NCI-H187 (cell line): ENCODE measurements around the gene CX3CR1.
"Not testable (repeated sequence)": the region's sequence is repeated elsewhere in the genome, so short reads cannot be mapped to it uniquely, and the experiment has no call there.

Experiments used
- DNase-seq, 2 experiments: peaks; one replicate each; lab custom pipeline; 2025; lab: John Stamatoyannopoulos, UW

Gene CX3CR1

DNA sequence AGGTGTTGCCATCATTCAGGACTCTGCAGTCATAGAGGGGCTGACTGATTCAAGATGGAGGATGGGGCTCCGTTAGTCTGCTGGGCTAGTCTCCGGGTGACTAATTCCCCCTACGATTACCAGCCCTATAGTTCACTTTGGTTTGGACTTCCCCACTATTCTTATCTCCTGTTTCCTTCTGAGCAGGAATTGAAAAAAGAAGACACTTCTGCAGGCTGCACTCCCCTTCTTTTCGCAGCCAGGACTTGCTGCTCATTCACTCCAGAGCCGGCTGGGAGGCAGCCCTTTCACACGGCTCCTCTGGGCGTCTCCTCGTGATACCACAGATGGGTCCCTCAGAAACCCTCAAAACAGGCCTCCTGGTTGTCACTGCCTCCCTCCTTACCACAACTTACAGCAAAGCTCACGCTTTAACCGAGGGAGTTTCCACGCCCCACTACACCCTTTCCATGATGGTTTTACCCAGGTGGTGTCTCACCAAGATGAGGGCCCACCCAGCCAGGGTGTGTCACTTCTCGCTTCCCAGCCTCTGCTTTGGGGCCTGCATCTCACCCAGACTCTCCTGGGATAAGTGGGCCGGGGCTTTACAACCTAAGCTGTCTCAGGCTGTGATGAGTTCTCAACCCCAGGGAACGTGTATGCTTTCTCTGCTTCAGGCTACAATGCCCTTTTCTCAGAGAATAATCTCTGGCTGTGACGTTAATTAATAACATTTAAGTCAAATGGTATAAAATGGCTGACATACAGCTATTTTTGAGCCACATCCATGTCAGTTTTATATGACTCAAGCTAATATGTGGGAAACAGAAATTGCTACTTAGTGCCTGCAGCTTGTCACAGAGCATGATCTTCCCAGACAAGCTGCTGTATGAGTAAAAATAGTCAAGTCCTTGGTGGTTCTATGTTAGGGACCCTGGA lies 11.9 kb downstream of the CX3CR1 start:
- no peak for DNase-seq

DNA sequence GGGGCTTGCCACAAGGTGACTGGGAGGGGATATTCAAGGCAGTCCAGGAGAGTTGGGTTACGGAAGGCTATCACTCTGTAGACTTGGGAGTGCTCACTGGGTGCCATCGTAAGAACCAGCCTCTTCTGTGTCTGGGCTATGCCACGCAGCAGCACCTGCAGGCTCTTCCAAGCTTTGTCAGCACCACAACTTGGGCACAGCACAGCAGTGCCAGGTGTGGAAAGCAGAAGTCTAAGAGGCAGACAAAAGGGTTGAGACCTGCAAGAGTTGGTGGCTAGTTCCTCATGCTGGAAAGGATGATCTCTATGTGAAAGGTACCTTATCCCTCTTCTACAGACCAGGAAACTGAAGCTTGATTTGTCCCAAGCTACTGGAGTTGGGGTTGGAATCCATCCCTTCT lies 15.8 kb downstream of the CX3CR1 start:
- no peak for DNase-seq

DNA sequence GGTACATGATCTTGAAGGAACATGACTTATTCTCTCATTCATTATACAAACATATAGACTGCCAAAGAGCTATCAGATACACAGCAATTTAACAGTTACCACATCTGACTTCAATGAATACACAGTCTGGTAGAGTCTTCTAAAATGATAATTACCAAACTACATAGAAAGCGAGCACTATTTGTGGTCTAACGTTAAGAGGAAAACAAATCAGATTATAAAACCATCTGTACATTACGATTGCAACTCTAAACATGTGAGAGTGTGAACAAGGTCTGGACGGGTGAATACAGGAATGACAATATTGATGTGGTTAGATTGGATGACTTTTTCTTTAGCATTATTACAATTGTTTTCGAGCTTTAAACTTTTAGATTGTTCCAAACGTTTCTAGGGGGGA lies 16.3 kb downstream of the CX3CR1 start:
- DNase-seq, result no peak

GRCh38 chr3:39262846-39263245 lies 17.0 kb downstream of the CX3CR1 start:
- DNase-seq, result no peak

GRCh38 chr3:39261726-39262125 lies 18.1 kb downstream of the CX3CR1 start:
- DNase-seq, result no peak

DNA sequence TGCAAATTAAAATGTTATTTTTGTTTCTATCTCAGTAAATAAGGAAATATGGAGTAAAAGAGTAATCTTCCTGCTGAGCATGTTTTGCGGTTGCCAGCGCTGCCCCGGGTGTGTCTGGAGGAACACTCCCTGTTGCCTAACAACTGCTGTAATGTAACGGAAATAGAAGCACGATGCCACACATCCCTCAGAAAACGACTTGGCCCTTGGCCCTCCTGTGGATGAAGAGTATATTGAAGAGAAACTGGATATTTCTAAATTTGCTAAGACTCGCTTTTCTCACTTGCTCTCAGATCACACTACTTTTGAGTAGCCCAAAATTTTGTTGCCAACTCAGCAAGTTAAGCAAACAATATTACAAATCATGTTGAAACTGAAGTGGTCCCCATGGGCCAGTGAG lies 18.9 kb downstream of the CX3CR1 start:
- DNase-seq, result no peak

GRCh38 chr3:39260318-39260717 lies 19.5 kb downstream of the CX3CR1 start:
- no peak for DNase-seq

- no peak for DNase-seq
These were observed 24.1 kb downstream of the CX3CR1 start for GRCh38 chr3:39255503-39256325.

GRCh38 chr3:39254806-39255449 lies 24.9 kb downstream of the CX3CR1 start:
- no peak for DNase-seq

GRCh38 chr3:39251576-39251975 lies 28.3 kb downstream of the CX3CR1 start:
- DNase-seq, result no peak

- no peak for DNase-seq
These were observed 29.6 kb downstream of the CX3CR1 start for GRCh38 chr3:39250116-39250747.

DNA sequence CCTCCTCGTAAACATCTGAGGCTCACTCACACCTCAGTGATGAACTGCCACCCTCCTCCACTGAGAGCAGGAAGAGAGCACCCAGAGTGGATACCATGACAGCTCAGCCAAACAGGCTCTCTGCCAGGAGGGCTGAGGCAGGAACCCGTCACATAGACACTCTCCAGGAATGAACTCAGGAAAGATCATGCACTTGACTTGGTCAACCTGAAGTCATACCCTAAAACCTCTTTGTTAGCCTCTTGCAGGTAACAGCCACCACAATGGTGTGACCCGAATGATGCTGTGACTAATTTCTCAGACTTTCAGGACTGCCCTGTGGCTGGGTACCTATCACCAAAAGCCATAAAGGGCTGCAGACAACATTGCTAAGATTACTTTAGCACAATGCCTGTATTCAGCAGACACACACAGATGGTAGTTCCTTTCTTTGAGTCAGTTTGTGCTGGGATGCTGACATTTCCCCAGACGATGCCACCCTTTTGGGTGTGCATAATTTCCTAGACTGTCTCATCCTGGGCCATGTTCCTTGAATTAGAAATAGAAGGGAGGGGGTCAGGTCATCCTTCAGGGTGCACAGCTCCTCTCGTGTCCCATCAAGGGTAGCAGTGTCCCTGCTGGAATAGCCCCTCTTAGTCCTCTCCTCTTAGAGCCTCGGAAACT lies 30.3 kb downstream of the CX3CR1 start:
- no peak for DNase-seq

DNA sequence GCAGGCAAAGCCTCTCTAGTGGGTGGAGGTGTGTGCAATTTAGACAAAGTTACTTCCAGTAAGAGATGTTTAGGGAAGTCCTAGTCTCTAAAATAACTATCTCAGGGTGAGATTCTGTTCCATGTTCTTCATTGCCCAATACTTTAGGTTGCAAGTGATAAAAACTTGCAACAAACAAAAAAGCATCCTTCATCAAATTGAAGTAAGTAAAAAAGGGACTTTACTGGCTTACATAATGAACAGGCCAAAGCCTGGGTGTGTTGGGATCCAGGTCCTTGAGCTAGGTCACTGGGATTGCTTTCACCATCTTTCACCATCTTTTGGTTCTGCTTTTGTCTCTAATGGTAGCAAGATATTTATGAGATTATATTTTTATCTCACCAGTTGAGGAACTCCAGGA lies 38.3 kb downstream of the CX3CR1 start:
- no peak for DNase-seq

- no peak for DNase-seq
These were observed 42.8 kb downstream of the CX3CR1 start for GRCh38 chr3:39237027-39237426.

- DNase-seq, result no peak
These were observed 45.2 kb downstream of the CX3CR1 start for GRCh38 chr3:39234651-39235050.

DNA sequence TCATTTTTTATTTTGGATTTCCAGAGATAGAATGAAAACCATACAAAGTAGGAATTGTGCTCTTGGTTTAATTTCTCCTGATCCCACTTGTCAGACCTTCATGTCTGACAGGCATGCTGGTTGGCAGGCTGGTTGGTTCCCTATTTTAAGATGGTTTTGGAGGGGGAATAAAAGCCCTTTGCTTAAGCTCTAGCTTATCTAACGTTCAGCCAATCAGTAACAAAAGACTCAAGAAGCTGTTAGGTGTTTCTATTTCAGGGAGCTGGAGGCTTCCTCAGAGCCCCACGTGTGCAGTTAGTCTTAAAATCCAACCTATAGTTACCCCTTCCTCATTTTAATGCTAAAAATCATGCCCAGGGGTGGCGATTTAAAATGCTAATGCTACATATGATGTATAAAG lies 47.0 kb downstream of the CX3CR1 start:
- DNase-seq, result no peak

- no peak for DNase-seq
These were observed 49.4 kb downstream of the CX3CR1 start for GRCh38 chr3:39230453-39230852.

DNA sequence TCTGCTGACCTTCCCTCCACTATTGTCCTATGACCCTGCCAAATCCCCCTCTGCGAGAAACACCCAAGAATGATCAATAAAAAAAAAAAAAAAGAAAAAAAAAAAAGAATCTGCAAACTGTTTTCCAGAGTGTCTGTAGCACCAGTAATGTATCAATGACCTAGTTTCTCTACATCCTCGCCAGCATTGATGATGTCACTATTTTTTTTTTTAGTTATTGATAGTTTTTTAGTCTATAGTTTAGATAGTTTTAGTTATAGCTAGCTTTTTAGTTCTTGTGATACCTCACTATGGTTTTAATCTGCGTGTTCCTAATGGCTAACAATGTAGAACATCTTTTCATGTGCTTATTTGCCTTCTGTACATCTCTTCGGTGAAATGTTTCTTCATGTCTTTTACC lies 51.3 kb downstream of the CX3CR1 start:
- DNase-seq, result no peak

DNA sequence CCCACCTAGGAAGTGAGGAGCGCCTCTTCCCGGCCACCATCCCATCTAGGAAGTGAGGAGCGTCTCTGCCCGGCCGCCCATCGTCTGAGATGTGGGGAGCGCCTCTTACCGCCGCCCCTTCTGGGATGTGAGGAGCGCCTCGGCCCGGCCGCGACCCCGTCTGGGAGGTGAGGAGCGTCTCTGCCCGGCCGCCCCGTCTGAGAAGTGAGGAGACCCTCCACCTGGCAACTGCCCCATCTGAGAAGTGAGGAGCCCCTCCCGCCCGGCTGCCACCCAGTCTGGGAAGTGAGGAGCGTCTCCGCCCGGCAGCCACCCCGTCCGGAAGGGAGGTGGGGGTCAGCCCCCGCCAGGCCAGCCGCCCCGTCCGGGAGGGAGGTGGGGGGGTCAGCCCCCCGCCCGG lies 52.2 kb downstream of the CX3CR1 start:
- DNase-seq, result not testable (repeated sequence)

GRCh38 chr3:39226106-39226741 lies 53.6 kb downstream of the CX3CR1 start:
- DNase-seq, result no peak

DNA sequence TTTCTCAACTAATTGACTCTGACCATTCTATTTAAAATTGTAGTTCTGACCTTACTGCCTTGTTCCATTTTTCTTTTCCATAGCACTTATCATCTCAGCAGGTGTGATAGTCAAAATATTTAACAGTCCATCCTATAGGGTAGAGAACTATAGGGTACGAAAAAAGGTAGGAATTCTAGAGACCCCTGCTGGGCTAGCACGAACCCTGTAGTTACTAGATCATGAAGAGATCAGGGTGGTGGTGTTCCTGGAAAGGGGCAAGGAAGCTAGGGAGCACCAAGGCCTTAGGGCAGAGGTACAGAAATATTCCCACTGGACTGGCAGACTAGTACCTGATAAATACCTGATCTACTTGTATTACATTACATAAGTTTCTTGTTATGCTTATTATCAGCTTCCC lies 55.5 kb downstream of the CX3CR1 start:
- no peak for DNase-seq
